Measurements from ENCODE around the gene ZNF407.

- TF ChIP-seq EZH2 (IDR thresholded peaks at IDR 0.05; ENCODE audit: borderline replicate concordance, low read depth, low read length, severe bottlenecking) (no peak), CTCF (IDR thresholded peaks at IDR 0.05; ENCODE audit: borderline replicate concordance, extremely low read depth, low read length, poor library complexity, severe bottlenecking) (no peak)
Observed at GRCh38 chr18:74825460-74825859, 227.8 kb downstream of the ZNF407 start.

All from DND-41 (cell line).